NCI-H510A (cell line): Measurements from ENCODE around the gene ZBTB16.

Experiments used
- DNase-seq: peaks from one replicate; lab custom pipeline; 2025; lab: John Stamatoyannopoulos, UW

ZBTB16 gene

DNA sequence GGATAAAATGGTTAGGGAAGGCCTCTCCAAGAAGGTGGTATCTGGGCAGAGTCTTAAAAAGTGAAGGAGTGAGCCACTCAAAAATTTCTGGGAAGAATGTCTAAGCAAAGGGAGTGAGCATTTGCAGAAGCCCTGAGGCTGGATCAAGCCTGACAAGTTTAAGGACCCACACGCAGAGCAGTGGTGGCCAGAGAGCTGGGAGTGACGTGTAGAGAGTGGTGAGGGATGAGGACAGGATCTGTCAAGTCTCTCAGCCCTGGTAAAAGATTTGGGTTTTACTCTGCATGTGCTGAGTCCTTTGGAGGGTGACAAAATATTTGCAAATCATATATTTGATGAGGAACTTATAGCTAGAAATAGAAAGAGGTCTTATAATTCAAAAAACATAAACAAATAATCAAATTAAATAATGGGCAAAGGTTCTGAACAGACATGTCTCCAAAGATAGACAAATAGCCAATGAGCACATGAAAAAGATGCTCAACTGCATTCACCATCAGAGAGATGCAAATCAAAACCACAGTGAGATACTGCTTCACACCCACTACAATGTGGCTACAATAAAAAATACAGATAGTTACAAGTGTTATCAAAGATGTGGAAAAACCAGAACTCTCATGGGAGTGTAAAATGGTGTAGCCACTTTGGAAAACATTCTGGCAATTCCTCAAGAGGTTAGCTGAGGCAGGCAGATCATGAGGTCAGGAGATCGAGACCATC, 129.5 kb downstream of the ZBTB16 start:
- DNase-seq: no peak

GRCh38 chr11:114190630-114191029, 131.1 kb downstream of the ZBTB16 start:
- DNase-seq: no peak

DNA sequence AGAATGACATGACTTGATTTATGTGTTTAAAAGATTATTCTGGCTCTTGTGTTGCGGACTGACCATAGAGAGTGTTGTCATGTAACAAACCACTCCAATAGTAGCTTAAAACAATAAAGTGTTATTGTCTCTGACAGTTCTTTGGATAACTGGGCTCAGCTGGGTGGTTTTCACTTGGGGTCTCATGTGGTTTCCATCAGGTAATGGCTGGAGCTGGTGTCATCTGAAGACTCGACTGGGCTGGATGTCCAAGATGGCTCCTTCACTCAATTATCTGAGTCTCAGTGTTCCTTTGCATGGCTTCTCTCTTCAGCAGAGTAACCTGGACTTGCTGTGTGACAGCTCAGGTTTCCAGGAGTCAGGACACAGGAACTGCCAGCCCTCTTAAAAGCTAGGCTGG, 132.4 kb downstream of the ZBTB16 start:
- DNase-seq: no peak

DNA sequence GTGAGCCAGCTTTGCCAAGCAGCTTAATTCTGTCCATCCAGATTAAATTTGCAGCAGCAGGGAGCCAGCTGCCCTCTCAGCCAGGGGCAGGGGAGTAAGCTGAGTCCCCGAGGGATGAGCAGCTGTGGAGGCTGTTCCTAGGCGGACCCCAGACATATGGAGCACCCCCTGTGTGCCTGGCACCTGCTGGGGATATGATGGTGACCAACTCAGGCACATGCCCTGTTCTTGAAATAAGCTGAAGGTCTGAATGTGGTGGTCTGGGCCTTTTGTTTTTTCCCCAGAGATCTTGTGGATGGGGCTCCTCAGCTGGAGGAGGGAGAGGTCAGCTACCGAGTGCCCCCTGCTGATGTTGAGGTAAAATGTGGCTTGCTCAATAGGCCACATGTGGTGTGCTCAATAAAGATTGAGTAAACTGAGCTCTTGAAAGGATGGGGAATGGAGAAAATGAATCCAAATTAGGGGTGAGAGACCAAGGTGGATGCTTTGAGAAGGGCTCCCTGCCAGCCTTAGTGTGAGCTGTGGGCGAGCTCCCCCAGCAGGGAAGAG, 133.4 kb downstream of the ZBTB16 start:
- DNase-seq: no peak

- no peak for DNase-seq
Observed at GRCh38 chr11:114193730-114194679, 134.5 kb downstream of the ZBTB16 start.

- DNase-seq: no peak
Observed at GRCh38 chr11:114194702-114195101, 135.2 kb downstream of the ZBTB16 start.

GRCh38 chr11:114195151-114195550, 135.6 kb downstream of the ZBTB16 start:
- DNase-seq: no peak

- DNase-seq: no peak
Observed at GRCh38 chr11:114195981-114196731, 136.6 kb downstream of the ZBTB16 start.

GRCh38 chr11:114196997-114197703, 137.6 kb downstream of the ZBTB16 start:
- no peak for DNase-seq

DNA sequence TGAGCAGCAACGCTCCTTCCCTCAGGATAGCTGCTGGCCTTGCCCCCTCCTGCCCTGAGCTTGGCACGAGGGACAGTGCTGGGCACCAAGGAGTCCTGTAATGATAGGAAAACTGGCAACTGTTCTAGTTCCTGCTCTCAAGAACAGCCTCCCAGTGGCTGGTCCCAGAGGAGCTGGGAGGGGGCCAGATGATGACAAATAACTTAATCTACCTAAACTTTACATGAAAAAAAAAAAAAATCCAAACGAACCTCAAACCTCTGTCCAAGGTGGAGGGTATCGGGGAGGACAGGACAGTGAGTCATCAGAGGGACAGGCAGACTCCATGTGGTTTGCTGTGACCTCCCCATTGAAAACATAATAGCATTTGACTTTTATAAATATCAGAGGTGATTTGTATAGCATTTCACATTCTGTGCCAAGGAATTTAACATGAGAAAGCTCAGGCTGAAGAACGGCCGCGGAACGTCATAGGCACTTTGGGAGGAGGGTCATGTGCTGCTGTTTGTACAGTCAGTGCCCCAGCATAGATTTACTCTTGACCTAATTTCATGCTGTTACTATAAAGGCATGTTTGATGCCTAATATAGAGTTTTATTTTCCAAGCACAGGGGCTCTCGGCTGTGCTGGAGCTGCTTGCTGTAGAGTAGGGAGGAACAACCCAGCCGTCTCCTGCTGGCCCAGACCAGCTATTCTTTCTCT, 138.4 kb downstream of the ZBTB16 start:
- DNase-seq: no peak

DNA sequence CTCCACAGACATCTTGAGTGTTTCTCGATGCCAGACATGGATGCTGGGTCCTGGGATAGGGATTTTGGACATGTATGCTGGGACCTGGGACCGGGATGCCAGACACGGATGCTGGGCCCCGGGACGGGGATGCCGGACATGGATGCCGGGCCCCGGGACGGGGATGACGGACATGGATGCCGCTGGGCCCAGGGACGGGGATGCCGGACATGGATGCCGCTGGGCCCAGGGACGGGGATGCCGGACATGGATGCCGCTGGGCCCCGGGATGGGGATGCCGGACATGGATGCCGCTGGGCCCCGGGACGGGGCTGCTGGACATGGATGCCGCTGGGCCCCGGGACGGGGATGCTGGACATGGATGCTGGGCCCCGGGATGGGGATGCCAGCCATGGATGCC, 139.5 kb downstream of the ZBTB16 start:
- DNase-seq: no peak

- no peak for DNase-seq
Observed at GRCh38 chr11:114200351-114201133, 141.0 kb downstream of the ZBTB16 start.

DNA sequence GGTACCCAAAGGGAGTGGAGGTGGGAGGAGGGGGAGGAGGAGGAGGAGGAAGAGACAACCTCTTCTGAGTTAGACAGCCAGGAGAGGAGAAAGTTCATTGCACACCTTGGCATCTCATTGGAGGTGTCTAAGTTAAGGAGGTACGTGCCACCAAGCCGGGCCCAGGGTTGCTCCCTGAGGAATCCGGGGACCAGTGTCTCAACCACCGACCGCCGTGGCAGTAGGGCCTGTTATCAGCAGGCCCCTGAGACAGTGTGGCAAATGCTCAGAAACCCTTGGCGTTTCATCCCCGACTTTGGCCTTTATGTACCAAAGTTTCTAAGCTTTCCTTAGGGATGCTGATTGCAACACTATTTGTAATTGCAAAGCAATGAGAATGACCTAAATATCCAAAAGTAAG, 141.7 kb downstream of the ZBTB16 start:
- no peak for DNase-seq

DNA sequence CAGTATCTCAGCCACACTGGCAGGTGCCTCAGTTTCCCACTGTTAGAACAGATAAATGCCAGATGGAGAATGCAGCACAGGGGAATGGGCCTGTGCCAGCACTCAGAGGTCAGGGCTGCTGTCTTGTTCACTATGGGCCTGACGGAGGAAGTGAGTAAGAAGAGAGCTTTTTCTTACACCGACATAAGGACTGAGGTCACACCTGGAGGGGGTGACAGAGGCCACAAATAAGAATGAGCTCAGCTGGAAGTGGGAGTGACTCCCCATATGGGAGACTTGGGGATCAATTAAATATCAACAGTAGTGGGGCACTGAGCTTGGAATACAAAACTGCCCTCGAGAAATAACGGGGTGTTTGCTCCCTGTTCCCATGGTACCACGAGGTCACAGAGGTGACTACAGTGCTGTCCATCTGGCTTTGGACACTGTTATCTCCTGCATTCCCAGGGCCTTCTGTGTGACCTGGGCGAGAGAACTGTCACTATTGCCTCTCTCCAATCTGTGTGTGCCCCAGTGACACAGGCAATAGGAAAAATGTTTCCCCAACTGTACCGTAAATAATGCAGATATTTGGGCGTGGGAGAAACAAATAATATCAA, 142.6 kb downstream of the ZBTB16 start:
- no peak for DNase-seq

- no peak for DNase-seq
Observed at GRCh38 chr11:114207096-114207495, 147.6 kb downstream of the ZBTB16 start.

- DNase-seq: no peak
Observed at GRCh38 chr11:114208377-114208776, 148.9 kb downstream of the ZBTB16 start.

- DNase-seq: no peak
Observed at GRCh38 chr11:114209343-114209742, 149.8 kb downstream of the ZBTB16 start.

DNA sequence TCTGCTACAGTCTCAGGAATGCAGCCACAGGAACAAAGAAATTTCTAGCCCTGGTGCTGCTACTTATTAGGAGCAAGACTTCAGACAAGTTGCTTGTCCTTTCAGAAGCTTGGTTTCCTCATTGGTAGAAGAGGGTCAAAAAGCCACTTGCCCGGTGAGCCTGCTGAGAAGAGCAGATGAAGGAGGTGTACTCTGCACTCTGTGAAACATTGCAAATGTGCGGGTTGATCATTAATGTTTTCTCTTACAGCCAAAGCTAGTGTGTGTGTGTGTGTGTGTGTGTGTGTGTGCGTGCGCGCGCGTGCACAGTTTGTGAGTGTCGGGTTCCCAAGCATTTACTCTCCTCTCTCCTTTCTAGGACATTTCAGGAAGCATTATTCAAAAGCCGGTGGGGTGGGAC, 150.4 kb downstream of the ZBTB16 start:
- no peak for DNase-seq

- DNase-seq: no peak
Observed at GRCh38 chr11:114211444-114212121, 152.1 kb downstream of the ZBTB16 start.
